GM10847 (cell line): ENCODE data around the gene SGSH.

ENCODE experiments used
- POLR2A ChIP-seq: IDR thresholded peaks from 2 replicates; pipeline ENCODE4 v1.6.1; 2011; ENCODE audit not compliant: insufficient read length; ENCODE audit errors: extremely low read depth

The SGSH gene

DNA sequence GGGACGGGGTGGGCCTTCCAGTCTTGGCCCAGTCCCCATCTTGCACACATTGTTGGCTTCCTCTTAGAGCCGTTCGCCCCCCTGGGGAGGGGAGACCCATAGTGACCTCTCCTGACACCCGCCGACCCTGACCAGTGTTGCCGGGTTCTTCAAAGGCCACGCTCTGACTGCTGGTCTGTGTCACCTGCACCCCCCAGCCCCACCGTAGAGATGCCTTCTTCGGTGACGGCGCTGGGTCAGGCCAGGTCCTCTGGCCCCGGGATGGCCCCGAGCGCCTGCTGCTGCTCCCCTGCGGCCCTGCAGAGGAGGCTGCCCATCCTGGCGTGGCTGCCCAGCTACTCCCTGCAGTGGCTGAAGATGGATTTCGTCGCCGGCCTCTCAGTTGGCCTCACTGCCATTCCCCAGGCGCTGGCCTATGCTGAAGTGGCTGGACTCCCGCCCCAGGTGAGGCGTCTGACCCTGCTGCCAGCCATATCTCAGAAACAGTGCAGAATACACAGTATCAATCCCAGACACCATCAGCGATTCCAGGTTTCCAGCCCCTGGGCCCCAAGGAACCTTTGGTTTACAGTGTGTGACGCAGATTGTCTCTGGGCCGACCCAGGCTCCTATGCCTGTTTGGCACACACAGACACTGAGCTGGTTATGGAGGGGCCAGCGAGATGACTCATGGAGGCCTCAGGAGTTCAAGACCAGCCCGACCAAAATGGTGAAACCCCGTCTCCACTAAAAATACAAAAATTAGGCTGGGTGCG, 1.4 kb upstream of the SGSH start:
- TF ChIP-seq POLR2A: no peak

- TF ChIP-seq POLR2A: no peak
Observed at GRCh38 chr17:80220736-80221215, 643 bp upstream of the SGSH start.

GRCh38 chr17:80219763-80220053, 425 bp downstream of the SGSH start:
- no peak for TF ChIP-seq POLR2A

- TF ChIP-seq POLR2A: no peak
Observed at GRCh38 chr17:80219013-80219762, 945 bp downstream of the SGSH start.

GRCh38 chr17:80218391-80218790, 1.7 kb downstream of the SGSH start:
- TF ChIP-seq POLR2A: no peak

DNA sequence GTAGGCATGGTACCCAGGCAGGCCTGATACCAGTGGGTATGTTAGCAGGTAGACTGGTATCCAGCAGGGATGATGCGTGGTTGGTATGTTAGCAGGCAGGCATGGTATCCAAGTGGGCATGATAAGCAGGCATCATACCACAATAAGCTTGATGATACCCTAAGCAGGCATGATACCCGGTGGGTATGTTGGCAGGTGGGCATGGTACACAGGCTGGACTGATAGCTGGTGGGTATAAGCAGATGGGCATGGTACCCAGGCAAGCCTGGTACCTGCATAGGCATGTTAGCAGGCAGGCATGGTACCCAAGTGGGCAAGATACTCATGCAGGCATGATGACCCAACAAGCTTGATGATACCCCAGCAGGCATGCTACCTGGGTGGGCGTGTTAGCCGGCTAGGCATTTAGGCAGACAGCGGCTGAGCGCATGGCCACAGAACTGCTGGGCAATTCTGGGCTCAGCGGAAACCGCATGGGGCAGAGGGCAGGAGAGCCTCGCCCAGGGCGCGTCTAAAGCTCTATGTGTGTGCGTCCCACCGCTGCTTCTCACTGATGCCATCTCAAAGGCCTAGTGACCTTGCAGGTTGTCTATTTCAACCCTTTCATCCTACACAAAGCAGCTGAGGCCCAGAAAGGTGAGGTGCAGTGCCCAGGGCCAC, 2.3 kb downstream of the SGSH start:
- no peak for TF ChIP-seq POLR2A

DNA sequence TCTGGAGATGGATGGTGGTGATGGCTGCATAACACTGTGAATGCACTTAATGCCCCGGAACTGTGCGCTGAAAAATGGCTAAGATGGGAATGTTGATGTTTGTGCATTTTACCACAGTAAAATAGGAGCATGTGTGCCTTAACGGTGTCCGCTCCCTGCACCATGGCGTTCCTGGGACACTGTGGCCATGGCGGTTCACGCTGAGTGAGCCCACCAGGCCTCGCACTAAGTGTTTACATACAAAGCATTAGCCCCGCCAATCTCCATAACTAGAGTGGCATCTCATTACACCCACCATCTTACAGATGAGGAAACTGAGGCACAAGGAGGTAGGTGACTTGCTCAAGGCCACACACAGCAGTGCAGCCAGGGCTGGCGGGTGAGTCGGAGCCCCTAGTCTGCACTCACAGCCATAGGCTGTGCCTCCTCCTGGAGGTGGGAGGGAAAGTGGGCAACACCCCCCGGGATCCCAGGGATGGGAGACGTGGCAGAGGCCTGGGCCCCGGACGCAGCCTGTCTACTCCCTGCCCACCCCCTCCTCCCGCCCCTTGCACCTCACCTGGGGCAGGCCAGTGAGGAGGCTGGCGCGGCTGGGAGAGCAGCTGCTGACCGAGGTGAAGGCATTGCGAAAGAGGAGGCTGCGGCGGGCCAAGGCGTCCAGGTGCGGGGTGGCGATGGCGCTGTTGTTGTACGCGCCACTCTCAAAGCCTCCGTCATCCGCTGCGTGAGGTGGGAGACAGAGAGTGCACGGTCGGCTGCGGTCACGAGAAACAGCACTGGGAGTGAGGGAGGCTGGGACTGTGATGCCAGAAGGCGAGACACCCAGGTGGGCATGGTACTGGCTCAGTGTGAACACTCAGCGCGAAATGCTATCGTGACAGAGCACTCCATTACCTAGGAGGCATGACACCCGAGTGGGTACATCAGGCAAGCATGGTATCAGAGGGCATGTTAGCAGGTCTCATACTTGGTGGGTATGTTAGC, 3.4 kb downstream of the SGSH start:
- no peak for TF ChIP-seq POLR2A

GRCh38 chr17:80214878-80215210, 5.3 kb downstream of the SGSH start:
- no peak for TF ChIP-seq POLR2A

- no peak for TF ChIP-seq POLR2A
Observed at GRCh38 chr17:80214012-80214877, 5.9 kb downstream of the SGSH start.

GRCh38 chr17:80213643-80213975, 6.5 kb downstream of the SGSH start:
- no peak for TF ChIP-seq POLR2A

DNA sequence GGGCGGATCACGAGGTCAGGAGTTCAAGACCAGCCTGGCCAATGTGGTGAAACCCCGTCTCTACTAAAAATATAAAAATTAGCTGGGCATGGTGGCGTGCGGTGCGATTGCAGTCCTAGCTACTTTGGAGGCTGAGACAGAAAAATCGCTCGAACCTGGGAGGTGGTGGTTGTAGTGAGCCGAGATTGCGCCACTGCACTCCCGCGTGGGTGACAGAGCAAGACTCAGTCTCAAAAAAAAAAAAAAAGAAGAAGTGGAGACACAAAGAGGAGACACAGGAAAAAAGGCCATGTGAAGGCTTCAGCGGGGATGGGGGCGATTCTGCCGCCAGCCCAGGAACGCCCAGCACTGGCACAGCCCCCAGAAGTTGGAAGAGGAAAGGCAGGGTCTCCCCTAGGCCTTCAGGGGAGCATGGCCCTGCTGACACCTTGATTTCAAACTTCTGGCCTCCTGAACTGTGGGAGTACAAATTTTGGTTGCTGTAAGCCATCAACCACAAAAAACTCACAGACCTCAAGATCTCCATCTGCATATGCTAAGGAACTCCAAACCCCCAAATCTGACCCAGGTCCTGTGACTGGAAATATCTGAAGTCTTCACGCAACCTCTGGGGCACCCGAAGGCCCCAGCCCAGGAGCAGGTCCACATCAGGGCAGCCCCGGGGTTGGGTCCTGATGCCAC, 7.0 kb downstream of the SGSH start:
- no peak for TF ChIP-seq POLR2A

- no peak for TF ChIP-seq POLR2A
Observed at GRCh38 chr17:80212511-80212910, 7.6 kb downstream of the SGSH start.

DNA sequence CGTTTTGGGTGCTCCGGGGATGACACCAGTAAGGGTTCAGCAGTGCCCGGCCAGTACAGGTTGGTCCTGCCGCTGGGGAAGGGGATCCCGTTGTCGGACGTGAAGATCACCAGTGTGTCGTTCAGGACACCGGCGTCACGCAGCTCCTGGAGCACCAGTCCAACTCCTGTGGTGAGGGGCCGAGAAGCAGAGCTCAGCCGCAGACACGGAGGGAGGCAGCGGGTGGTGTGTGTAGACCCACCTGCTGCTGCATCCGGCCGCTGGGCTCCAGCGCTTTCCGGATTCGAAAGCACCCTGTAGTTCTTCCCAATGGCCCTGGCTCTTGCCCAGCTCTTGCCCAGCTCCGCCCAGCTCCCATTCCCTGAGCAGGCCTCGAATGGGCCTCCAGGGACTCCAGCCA, 8.0 kb downstream of the SGSH start:
- no peak for TF ChIP-seq POLR2A

DNA sequence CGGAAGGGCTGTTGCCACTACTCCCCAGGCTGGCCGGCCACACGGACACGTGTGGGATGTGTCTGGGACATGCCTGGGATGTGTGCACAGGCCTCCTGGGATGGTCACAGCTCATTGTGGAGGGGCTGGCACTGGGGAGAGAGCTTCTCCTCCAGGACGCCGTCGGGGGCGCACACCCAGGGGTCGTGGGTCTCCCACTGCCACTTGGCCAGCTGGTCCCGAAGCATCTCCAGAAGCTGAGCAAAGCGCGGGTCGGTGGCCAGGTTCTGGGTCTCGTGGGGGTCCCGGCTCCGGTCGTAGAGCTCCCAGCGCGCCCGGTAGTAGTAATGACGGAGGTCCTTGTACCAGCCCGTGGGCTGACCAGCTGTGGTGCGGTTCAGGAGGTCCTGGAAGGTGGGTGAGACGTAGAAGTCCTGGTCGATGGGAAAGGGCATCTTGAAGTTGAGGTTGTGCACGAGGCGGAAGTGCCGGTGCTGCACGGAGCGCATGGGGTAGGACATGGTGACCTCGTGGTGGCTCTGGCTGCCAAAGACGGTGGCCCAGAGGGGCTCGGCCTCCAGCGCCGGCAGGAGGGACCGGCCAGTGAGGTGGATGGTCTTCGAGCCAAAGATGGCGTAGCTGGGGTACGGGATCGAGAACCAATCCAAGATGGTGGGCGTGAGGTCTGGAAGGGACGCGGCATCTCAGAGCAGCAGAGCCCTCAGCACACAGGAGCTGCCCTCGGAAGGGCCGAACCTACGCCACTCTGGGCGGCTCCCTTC, 9.6 kb downstream of the SGSH start:
- TF ChIP-seq POLR2A: no peak

GRCh38 chr17:80209765-80210164, 10.4 kb downstream of the SGSH start:
- TF ChIP-seq POLR2A: no peak
